Prostate gland (tissue), 2 donors: ENCODE results near the gene MIB2. TPM values are rescaled to one million over a fixed set of nuclear protein-coding genes. Genes with fewer than 3 reads are reported as not detected.

ENCODE experiments used
- DNase-seq: peaks from one replicate; pipeline ENCODE4 v3.0.0-alpha.2; 2019; ENCODE audit warnings: low spot score
- H3K27ac ChIP-seq, 2 donors: fragments of 200-600 bp; sonication (generic); 2 replicates each; pipeline ENCODE4 v1.5.1; 2017 to 2019
- H3K27me3 ChIP-seq: fragments of 200-600 bp; sonication (generic); replicated peaks from 2 replicates; pipeline ENCODE4 v1.5.1; 2019; ENCODE audit not compliant: insufficient read depth
- H3K36me3 ChIP-seq, 2 donors: fragments of 200-600 bp; sonication (generic); 1 replicate in 1 of 2; 2 replicates in 1 of 2; pipeline versions ENCODE4 v1.5.1 to v1.8.1; 2017 to 2019
- H3K4me1 ChIP-seq: fragments of 200-600 bp; sonication (generic); replicated peaks from 2 replicates; pipeline ENCODE4 v1.5.1; 2019
- H3K4me3 ChIP-seq, 2 donors: fragments of 200-600 bp; sonication (generic); 2 replicates each; pipeline ENCODE4 v1.5.1; 2017 to 2019
- H3K9me3 ChIP-seq: fragments of 200-600 bp; sonication (generic); 2 replicates; pipeline ENCODE4 v1.5.1; 2017
- CTCF ChIP-seq, 4 experiments: fragments of 200-600 bp in 2 of 4; fragments of 450-650 bp in 2 of 4; sonication (generic) in 2 of 4; IDR thresholded peaks; 1 replicate in 3 of 4; 2 replicates in 1 of 4; pipeline ENCODE4 v1.5.1; 2016 to 2019; ENCODE audit warnings: antibody characterized with exemption in 4 of 4, mild to moderate bottlenecking in 2 of 4, moderate library complexity in 2 of 4
- POLR2A ChIP-seq: fragments of 450-650 bp; IDR thresholded peaks from one replicate; pipeline ENCODE4 v1.6.1; 2016; ENCODE audit warnings: antibody characterized with exemption, mild to moderate bottlenecking
- POLR2AphosphoS5 ChIP-seq: sonication (generic); formaldehyde crosslinking; IDR thresholded peaks from one replicate; pipeline ENCODE4 v1.6.1; 2017; ENCODE audit warnings: antibody characterized with exemption
- WGBS: methylation state at CpG from one replicate; pipeline ENCODE4 v1.1.5; 2018; 5-methylcytosine and 5-hydroxymethylcytosine counted together
- intact Hi-C: fragments of 100-400 bp; cut with DNase I; formaldehyde crosslinking; loops from one replicate; pipeline ENCODE4 v1.14.2; 2022
- total RNA-seq, 2 donors: library from RNA; depleted of rRNA; stranded (reverse); fragments of >200 nt; gene quantifications; one replicate each; pipeline ENCODE4 v1.1.0, GENCODE V29; 2016

MIB2 gene
- total RNA-seq, 2 donors from 2014 or later, result 60.6 to 152 TPM

DNA sequence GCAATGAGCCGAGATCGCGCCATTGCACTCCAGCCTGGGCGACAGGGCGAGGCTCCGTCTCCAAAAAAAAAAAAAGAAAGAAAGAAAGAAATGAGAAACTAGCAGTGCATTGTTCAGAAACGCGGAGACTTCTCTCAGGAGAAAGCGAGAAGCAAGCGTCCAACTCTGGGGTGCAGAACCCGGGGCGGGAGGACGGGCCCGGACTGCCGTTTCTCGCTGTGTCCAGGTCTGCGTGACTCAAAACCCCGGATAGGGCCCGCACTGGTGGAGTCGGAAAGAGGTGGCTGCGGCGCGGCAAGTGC is 395 bp upstream of the MIB2 start:
- peak overlapping the region; percentile 100 for H3K4me3 ChIP-seq
- H3K9me3 ChIP-seq, result no peaks in the 10 kb centered on the region
- peak overlapping the region; percentile 100 for H3K27ac ChIP-seq
- TF ChIP-seq POLR2AphosphoS5 (no peak), CTCF (IDR thresholded peaks at IDR 0.05) (no peak), POLR2A (no peak)
- intact Hi-C loops, result loop anchor here (2.0 kb wide), 1 partner anchor 40 kb away; the partner anchor contains the start of gene SSU72
- no peaks in the 10 kb centered on the region for H3K36me3 ChIP-seq
- H3K4me1 ChIP-seq, result peaks cover 27% of the 10 kb centered on the region
- no peak for DNase-seq
- H3K27me3 ChIP-seq, result no peaks in the 10 kb centered on the region
- WGBS, result 0% methylated on average over 19 of the region's 23 CpGs

GRCh38 chr1:1616045-1616790 is 918 bp downstream of the MIB2 start:
- Histone ChIP-seq H3K4me1 (peaks cover 23% of the 10 kb centered on the region), H3K4me3 (peak overlapping the region; percentile 100), H3K27me3 (no peaks in the 10 kb centered on the region), H3K36me3 (no peaks in the 10 kb centered on the region), H3K27ac (peak overlapping the region; percentile 100), H3K9me3 (no peaks in the 10 kb centered on the region)
- intact Hi-C loops, result no loop called here
- peak; percentile 33 for DNase-seq
- 8% methylated on average over 54 of the region's 80 CpGs for WGBS
- peak in 1 of 4 experiments; percentile 4 for TF ChIP-seq CTCF (IDR thresholded peaks at IDR 0.05)
- TF ChIP-seq POLR2AphosphoS5, result no peak

GRCh38 chr1:1616838-1617237 is 1.5 kb downstream of the MIB2 start:
- Histone ChIP-seq H3K27me3 (no peaks in the 10 kb centered on the region), H3K27ac (no peak overlapping the region), H3K9me3 (no peaks in the 10 kb centered on the region), H3K36me3 (no peaks in the 10 kb centered on the region), H3K4me3 (peak overlapping the region; percentile 100), H3K4me1 (peaks cover 23% of the 10 kb centered on the region)
- TF ChIP-seq CTCF (IDR thresholded peaks at IDR 0.05), result no peak
- TF ChIP-seq POLR2A, result no peak
- TF ChIP-seq POLR2AphosphoS5, result no peak
- intact Hi-C loops, result no loop called here
- no peak for DNase-seq
- 78% methylated on average over 19 of the region's 19 CpGs for WGBS

DNA sequence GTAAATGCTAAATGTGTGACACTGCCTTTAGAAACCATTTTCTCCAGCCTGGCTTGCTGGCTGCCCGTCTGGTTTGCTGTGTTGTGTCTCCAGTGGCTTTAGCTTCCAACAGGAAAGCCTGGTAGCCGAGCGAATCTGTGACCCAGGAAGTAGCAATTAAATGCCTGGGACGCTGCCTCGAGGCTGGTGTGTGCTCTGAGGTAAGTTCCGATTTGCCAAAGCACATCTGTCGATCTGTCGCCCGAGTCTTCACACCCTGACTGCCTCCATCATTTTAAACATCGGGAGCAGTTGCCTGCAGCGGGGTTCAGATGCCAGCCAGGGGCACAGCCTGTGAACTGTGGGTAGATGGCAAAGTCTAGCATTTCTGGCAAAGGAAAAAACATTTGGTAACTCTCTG is 2.2 kb downstream of the MIB2 start:
- DNase-seq, result no peak
- peaks cover 23% of the 10 kb centered on the region for H3K4me1 ChIP-seq
- no peaks in the 10 kb centered on the region for H3K36me3 ChIP-seq
- no peaks in the 10 kb centered on the region for H3K9me3 ChIP-seq
- 95% methylated on average over 11 of the region's 11 CpGs for WGBS
- TF ChIP-seq POLR2A (no peak), CTCF (IDR thresholded peaks at IDR 0.05) (no peak), POLR2AphosphoS5 (no peak)
- no peaks in the 10 kb centered on the region for H3K27me3 ChIP-seq
- H3K27ac ChIP-seq, result no peak overlapping the region
- intact Hi-C loops, result no loop called here
- no peak overlapping the region for H3K4me3 ChIP-seq

- TF ChIP-seq POLR2AphosphoS5 (no peak), CTCF (IDR thresholded peaks at IDR 0.05) (no peak), POLR2A (no peak)
- Histone ChIP-seq H3K36me3 (no peaks in the 10 kb centered on the region), H3K9me3 (no peaks in the 10 kb centered on the region), H3K4me3 (no peak overlapping the region), H3K27me3 (no peaks in the 10 kb centered on the region), H3K27ac (no peak overlapping the region), H3K4me1 (peaks cover 23% of the 10 kb centered on the region)
- 87% methylated on average over 6 of the region's 6 CpGs for WGBS
- intact Hi-C loops, result no loop called here
- DNase-seq, result no peak
Measured at GRCh38 chr1:1617925-1618324, 2.6 kb downstream of the MIB2 start.
